Fibroblast of pulmonary artery (primary cell): ENCODE data around the gene NELFA.

Experiments used
- DNase-seq: peaks from one replicate; pipeline ENCODE4 v3.0.0-alpha.2; 2010; ENCODE audit warnings: low read depth
- H3K4me3 ChIP-seq: replicated peaks from 2 replicates; pipeline ENCODE4 v1.5.1; 2011; ENCODE audit warnings: low read depth, mild to moderate bottlenecking, control low read depth, low read length, moderate library complexity
- TF ChIP-seq, protein P1 (sequence below): IDR thresholded peaks from 2 replicates; pipeline ENCODE4 v1.5.1; 2011; ENCODE audit warnings: mild to moderate bottlenecking, control low read depth, low read length, inconsistent platforms; ENCODE audit errors: missing control alignments

The NELFA gene

DNA sequence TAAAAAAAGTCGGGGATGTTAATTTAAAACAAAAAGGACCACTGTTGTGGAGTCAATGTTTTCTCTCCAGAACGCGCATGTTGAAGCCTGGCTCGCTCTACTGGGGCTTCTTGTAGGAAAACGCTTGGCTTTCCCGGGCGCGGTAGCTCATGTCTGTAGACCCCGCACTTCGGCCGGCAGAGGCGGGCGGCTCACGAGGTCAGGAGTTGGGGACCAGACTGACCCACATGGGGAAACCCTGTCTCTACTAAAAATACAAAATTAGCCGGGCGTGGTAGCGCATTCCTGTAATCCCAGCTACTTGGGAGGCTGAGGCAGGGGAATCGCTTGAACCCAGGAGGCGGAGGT is 15.6 kb downstream of the NELFA start:
- TF ChIP-seq, protein P1, sequence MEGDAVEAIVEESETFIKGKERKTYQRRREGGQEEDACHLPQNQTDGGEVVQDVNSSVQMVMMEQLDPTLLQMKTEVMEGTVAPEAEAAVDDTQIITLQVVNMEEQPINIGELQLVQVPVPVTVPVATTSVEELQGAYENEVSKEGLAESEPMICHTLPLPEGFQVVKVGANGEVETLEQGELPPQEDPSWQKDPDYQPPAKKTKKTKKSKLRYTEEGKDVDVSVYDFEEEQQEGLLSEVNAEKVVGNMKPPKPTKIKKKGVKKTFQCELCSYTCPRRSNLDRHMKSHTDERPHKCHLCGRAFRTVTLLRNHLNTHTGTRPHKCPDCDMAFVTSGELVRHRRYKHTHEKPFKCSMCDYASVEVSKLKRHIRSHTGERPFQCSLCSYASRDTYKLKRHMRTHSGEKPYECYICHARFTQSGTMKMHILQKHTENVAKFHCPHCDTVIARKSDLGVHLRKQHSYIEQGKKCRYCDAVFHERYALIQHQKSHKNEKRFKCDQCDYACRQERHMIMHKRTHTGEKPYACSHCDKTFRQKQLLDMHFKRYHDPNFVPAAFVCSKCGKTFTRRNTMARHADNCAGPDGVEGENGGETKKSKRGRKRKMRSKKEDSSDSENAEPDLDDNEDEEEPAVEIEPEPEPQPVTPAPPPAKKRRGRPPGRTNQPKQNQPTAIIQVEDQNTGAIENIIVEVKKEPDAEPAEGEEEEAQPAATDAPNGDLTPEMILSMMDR = no peak
- DNase-seq = no peak
- H3K4me3 ChIP-seq = no peak overlapping the region

DNA sequence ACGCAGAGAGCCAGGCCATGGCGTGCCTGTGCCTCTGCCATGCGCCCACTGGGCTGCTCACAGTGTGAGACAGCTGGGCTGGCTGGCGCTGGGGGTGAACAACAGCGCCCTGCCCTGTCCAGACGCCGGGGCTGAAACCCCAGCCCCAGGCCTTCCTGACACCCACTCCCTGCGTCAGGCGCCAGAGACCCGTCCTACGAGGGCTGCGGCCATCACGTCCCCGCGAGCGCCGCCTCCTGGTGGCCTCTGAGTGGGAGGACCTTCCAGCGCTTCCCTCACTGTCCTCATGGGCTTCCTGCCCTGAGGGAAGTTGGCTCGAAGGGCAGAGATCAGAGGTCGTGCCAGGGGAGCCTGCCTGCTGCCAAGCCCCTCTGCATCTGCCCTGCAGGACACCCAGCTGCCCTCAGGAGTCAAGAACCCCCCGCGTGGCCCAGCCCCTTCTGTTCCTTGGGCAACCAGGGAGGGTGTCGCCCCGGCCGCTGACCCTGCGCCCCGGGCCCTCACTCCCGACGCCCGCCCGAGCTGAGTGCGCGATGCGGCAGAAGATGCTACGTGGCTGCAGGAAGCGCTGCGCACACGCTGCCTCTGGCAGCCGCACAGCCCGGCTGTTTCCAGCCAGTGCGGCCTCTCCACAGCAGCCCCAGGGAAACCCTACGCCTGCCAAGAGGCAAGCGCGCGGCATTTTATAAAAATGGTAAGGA is 16.2 kb downstream of the NELFA start:
- no peak overlapping the region for H3K4me3 ChIP-seq
- peak; percentile 26 for DNase-seq
- TF ChIP-seq, protein P1 = peak; percentile 1

DNA sequence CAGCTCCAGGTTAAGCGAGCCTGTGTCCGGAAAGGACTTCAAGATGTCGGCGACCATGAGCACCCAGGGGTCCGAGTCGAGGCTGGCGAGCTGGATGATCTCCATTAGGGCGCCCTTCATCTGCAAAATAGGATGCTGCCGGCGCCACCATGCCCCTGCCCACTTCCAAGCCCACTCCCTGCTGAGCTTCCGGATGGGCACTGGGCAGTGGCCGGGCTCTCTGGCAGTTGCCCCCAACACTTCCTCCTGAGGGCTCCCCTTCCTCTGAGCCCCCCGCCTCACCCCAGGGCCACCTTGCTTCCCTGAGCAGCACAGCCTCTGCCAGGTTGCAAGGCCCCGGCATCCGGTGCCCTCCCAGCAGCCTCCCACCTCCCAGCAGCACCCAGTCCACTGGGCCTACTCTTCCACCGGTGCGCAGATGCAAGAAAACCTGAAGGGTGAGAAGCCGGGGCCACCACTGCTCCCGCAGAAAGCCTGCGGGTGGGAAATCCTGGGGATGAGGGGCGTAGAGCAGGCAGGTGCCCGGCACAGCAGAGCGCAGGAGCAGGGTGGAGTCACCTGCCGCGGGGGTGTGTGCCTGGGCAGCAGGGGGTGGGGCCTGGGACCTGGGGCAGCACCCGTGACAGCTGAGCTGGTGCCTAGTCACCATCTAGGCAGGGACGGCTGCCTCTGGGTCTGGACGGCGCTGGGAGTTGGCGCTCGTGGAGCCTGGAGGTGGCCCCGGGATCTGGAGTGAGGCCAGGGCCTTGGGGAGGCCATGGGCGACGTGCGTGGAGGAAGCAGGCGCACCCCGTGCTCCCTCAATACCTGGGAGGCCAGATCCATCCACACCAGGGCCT is 17.0 kb downstream of the NELFA start:
- DNase-seq = no peak
- TF ChIP-seq, protein P1 = no peak
- no peak overlapping the region for H3K4me3 ChIP-seq

DNA sequence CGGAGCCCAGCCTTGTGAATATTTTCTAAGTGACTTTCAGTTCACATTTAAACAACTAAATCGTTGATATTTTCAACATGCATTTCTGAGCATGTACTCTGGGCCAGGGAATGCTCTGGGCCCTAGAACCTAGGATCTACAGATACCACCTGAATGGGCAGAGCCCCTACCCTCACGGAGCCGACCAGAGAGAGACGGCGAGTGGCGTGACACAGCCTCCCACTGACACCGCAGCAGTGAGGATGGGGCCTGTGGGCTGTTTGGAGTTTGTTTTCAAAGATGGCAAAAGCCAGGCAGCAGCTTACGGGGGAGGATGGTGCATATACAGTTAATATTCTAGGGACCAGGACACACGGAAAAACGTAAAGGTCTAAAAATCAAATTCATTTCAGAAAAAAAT is 17.7 kb downstream of the NELFA start:
- TF ChIP-seq, protein P1 = no peak
- H3K4me3 ChIP-seq = no peak overlapping the region
- no peak for DNase-seq

DNA sequence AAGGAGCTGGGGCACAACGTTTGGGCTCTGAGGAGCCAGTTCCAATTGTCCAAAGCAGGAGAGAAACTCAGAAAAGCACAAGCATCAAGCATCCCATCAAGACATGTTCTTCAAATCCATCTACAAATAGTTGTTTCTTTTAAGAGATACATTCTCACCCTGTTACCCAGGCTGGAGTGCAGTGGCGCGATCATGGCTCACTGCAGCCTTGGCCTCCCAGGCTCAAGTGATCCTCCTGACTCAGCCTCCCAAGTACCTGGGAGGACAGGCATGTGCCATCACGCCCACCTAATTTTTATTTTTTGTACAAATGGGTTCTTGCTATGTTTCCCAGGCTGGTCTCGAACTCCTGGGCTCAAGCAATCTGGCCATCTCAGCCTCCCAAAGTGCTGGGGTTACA is 18.1 kb downstream of the NELFA start:
- no peak for DNase-seq
- no peak overlapping the region for H3K4me3 ChIP-seq
- TF ChIP-seq, protein P1 = no peak

DNA sequence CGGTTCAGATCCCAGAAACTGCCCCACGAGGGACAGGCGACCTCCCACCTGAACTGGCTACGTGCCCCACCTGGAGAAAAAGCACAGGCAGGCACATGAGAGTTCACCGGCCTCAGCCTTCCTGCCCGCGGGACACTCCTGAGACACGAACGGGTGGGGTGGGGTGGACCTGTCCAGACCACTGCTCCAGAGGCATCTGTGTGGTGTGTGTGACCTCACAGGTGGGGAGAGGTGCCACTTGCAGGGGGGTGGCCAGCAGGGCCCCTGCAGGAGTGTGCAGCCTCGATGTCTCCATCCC is 18.5 kb downstream of the NELFA start:
- no peak overlapping the region for H3K4me3 ChIP-seq
- TF ChIP-seq, protein P1 = no peak
- no peak for DNase-seq
